Spleen (tissue), 11 donors: ENCODE results near the gene MRPL23. TPM values are rescaled to one million over a fixed set of nuclear protein-coding genes. Genes with fewer than 3 reads are reported as not detected.

Experiments
- DNase-seq: peaks from one replicate; pipeline ENCODE4 v3.0.0-alpha.2; 2020
- H3K27ac ChIP-seq, 8 donors: fragments of 200-600 bp; sonication (generic) in 7 of 8; 1 replicate in 4 of 8; 2 replicates in 4 of 8; pipeline versions ENCODE4 v1.5.0 to v1.8.0; 2016 to 2021; ENCODE audit warnings: inconsistent platforms in 4 of 8, mild to moderate bottlenecking in 4 of 8, moderate library complexity in 1 of 8
- H3K27me3 ChIP-seq, 7 donors: fragments of 200-600 bp; sonication (generic) in 6 of 7; replicated peaks in 1 of 7; 1 replicate in 4 of 7; 2 replicates in 3 of 7; pipeline versions ENCODE4 v1.5.0 to v1.8.0; 2016 to 2021; ENCODE audit warnings: inconsistent platforms in 3 of 7, mild to moderate bottlenecking in 1 of 7
- H3K36me3 ChIP-seq, 6 donors: fragments of 200-600 bp; sonication (generic) in 5 of 6; 1 replicate in 4 of 6; 2 replicates in 2 of 6; pipeline versions ENCODE4 v1.5.0 to v1.8.0; 2016 to 2021; ENCODE audit warnings: inconsistent platforms in 2 of 6
- H3K4me1 ChIP-seq, 6 donors: fragments of 200-600 bp; sonication (generic) in 5 of 6; 1 replicate in 3 of 6; 2 replicates in 3 of 6; pipeline versions ENCODE4 v1.5.0 to v1.8.0; 2016 to 2021; ENCODE audit warnings: inconsistent platforms in 3 of 6
- H3K4me3 ChIP-seq, 8 donors: fragments of 200-600 bp; sonication (generic) in 7 of 8; 1 replicate in 4 of 8; 2 replicates in 4 of 8; pipeline versions ENCODE4 v1.5.0 to v1.8.0; 2016 to 2021; ENCODE audit warnings: inconsistent platforms in 4 of 8, mild to moderate bottlenecking in 4 of 8, moderate library complexity in 2 of 8
- H3K9me3 ChIP-seq, 8 donors: fragments of 200-600 bp; sonication (generic) in 7 of 8; 1 replicate in 4 of 8; 2 replicates in 4 of 8; pipeline versions ENCODE4 v1.5.0 to v1.8.0; 2016 to 2021; ENCODE audit warnings: inconsistent platforms in 4 of 8
- POLR2A ChIP-seq, 3 donors: fragments of 450-650 bp; IDR thresholded peaks; one replicate each; pipeline ENCODE4 v1.5.1; 2017; ENCODE audit warnings: antibody characterized with exemption in 3 of 3, mild to moderate bottlenecking in 1 of 3
- POLR2AphosphoS5 ChIP-seq, 3 donors: sonication (generic); formaldehyde crosslinking; IDR thresholded peaks; one replicate each; pipeline ENCODE4 v1.5.1; 2017; ENCODE audit warnings: antibody characterized with exemption in 3 of 3
- WGBS, 5 donors: extraction: QIAGEN DNeasy Blood & Tissue Kit in 3 of 5; methylation state at CpG; one replicate each; pipeline versions ENCODE4 v1.1.5 to v1.1.7; 2013 to 2018; 5-methylcytosine and 5-hydroxymethylcytosine counted together
- intact Hi-C: fragments of 100-400 bp; cut with DNase I; formaldehyde crosslinking; loops from one replicate; pipeline ENCODE4 v1.15.0; 2023; ENCODE audit warnings: low total_unique reads
- polyA plus RNA-seq, 3 donors: library from polyadenylated mRNA; stranded (reverse); fragments of 200-250 nt; gene quantifications; one replicate each; pipeline ENCODE4 v1.2.1, GENCODE V29; 2013
- total RNA-seq, 7 donors: library from RNA; depleted of rRNA in 3 of 7; stranded (reverse); fragments of >200 nt in 3 of 7; fragmentation: NEBNext Ultra II Directional in 4 of 7; extraction: Animal tissue kit (Norgen Biotek cat#: 25700) in 4 of 7; gene quantifications; one replicate each; pipeline versions ENCODE4 v1.1.0 to v1.2.1, GENCODE V29; 2016 to 2021
- TF ChIP-seq, protein P1 (sequence below), 11 experiments: fragments of 200-600 bp in 7 of 11; fragments of 450-650 bp in 4 of 11; sonication (generic) in 4 of 11; IDR thresholded peaks in 8 of 11; conservative IDR thresholded peaks in 3 of 11; 1 replicate in 7 of 11; 2 replicates in 4 of 11; pipeline versions ENCODE4 v1.4.0 to v1.8.0; 2016 to 2021; ENCODE audit warnings: antibody characterized with exemption in 11 of 11, inconsistent platforms in 4 of 11, mild to moderate bottlenecking in 1 of 11
- donor health status: healthy with polysubstance abuse.
- donor health status: DM: no; HTN: no; CAD: no; lungs with moderate emphysema.
- donor health status: DM: no; HTN: no; CAD: no.
- donor health status: Bipolar disorder and iron deficiency.
- donor health status: healthy.
- donor health status: DM: no; HTN: no; CAD: no.
- donor health status: DM: yes; HTN: yes; CAD: no.

MRPL23 gene
- total and polyA plus RNA-seq, 10 donors = 32.5 to 160 (median 54.0) TPM

DNA sequence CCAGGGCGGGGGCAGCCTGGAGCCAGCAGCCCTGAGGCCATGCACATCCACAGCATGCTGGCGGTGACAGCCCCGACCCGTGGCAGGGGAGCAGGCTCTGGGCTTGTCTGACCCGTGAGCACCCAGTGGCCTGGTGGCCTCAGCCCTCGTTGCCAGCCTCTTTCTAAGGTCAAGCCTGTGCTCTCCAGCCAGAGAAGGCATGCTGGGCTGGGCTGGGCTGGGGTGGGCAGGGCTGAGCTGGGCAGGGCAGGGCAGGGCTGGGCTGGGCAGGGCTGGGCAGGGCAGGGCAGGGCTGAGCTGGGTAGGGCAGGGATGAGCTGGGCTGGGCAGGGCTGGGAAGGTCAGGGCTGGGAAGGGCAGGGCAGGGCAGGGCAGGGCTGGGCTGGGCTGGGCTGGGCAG lies 39.9 kb downstream of the MRPL23 start:
- no peaks in the 10 kb centered on the region for H3K36me3 ChIP-seq
- no peak overlapping the region for H3K4me3 ChIP-seq
- H3K9me3 ChIP-seq = no peaks in the 10 kb centered on the region
- no peaks in the 10 kb centered on the region for H3K27me3 ChIP-seq
- H3K27ac ChIP-seq = no peak overlapping the region
- no CpG with 5 or more reads among the region's 6 CpGs for WGBS, 5 donors
- intact Hi-C loops = no loop called here
- TF ChIP-seq POLR2A (IDR thresholded peaks at IDR 0.05) = no peak
- TF ChIP-seq, protein P1, sequence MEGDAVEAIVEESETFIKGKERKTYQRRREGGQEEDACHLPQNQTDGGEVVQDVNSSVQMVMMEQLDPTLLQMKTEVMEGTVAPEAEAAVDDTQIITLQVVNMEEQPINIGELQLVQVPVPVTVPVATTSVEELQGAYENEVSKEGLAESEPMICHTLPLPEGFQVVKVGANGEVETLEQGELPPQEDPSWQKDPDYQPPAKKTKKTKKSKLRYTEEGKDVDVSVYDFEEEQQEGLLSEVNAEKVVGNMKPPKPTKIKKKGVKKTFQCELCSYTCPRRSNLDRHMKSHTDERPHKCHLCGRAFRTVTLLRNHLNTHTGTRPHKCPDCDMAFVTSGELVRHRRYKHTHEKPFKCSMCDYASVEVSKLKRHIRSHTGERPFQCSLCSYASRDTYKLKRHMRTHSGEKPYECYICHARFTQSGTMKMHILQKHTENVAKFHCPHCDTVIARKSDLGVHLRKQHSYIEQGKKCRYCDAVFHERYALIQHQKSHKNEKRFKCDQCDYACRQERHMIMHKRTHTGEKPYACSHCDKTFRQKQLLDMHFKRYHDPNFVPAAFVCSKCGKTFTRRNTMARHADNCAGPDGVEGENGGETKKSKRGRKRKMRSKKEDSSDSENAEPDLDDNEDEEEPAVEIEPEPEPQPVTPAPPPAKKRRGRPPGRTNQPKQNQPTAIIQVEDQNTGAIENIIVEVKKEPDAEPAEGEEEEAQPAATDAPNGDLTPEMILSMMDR (IDR thresholded peaks at IDR 0.05 in 8 of 11, conservative IDR thresholded peaks at IDR 0.05 in 3 of 11) = no peak
- no peak for TF ChIP-seq POLR2AphosphoS5 (IDR thresholded peaks at IDR 0.05)
- no peak for DNase-seq
- H3K4me1 ChIP-seq = no peaks in the 10 kb centered on the region

DNA sequence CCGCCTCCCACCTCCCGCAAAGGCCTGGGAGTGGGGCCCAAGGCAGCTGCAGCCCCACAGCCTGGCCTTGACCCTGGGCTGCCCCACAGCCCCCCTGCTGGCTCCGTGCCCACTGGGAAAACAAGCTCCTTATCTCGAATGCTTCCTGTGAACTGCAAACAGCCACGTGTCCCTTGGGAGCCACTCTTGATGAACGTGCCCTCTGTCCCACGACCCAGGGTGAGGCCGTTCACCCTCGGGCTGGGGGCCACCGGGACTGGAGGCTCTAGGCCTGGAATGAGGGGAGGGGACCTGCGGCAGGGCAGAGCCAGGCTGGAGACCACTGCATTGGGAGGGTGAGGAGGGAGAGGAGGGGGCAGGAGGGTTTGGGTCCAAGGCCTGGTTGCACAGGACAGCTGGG lies 41.0 kb downstream of the MRPL23 start:
- Histone ChIP-seq H3K4me1 (no peaks in the 10 kb centered on the region), H3K27ac (no peak overlapping the region), H3K27me3 (no peaks in the 10 kb centered on the region), H3K4me3 (no peak overlapping the region), H3K36me3 (no peaks in the 10 kb centered on the region), H3K9me3 (no peaks in the 10 kb centered on the region)
- no peak for DNase-seq
- intact Hi-C loops = no loop called here
- TF ChIP-seq, protein P1 (IDR thresholded peaks at IDR 0.05 in 8 of 11, conservative IDR thresholded peaks at IDR 0.05 in 3 of 11) = no peak
- TF ChIP-seq POLR2AphosphoS5 (IDR thresholded peaks at IDR 0.05) = no peak
- no peak for TF ChIP-seq POLR2A (IDR thresholded peaks at IDR 0.05)
- WGBS, 5 donors = no CpG with 5 or more reads among the region's 11 CpGs

GRCh38 chr11:1988667-1989317 lies 41.7 kb downstream of the MRPL23 start:
- WGBS, 5 donors = 68 to 90% (median 78%) methylated on average over 7 to 17 of the region's 24 CpGs
- intact Hi-C loops = no loop called here

GRCh38 chr11:1989953-1990352 lies 42.8 kb downstream of the MRPL23 start:
- WGBS, 5 donors = no CpG with 5 or more reads among the region's 15 CpGs

More at GRCh38 chr11:1988667-1989317, 41.7 kb downstream of the MRPL23 start:
- no peaks in the 10 kb centered on the region for H3K4me1 ChIP-seq
- peak; percentile 50 for DNase-seq
- no peak overlapping the region for H3K4me3 ChIP-seq
- H3K27me3 ChIP-seq = no peaks in the 10 kb centered on the region
- no peaks in the 10 kb centered on the region for H3K36me3 ChIP-seq
- no peak overlapping the region for H3K27ac ChIP-seq
- H3K9me3 ChIP-seq = no peaks in the 10 kb centered on the region
- peak in 1 of 3 donors; percentile 36 for TF ChIP-seq POLR2AphosphoS5 (IDR thresholded peaks at IDR 0.05)
- TF ChIP-seq POLR2A (IDR thresholded peaks at IDR 0.05) = no peak

More at GRCh38 chr11:1989953-1990352, 42.8 kb downstream of the MRPL23 start:
- DNase-seq = no peak
- Histone ChIP-seq H3K27ac (no peak overlapping the region), H3K36me3 (no peaks in the 10 kb centered on the region), H3K9me3 (no peaks in the 10 kb centered on the region), H3K4me3 (no peak overlapping the region), H3K27me3 (no peaks in the 10 kb centered on the region), H3K4me1 (no peaks in the 10 kb centered on the region)
- intact Hi-C loops = no loop called here
- TF ChIP-seq, protein P1 (IDR thresholded peaks at IDR 0.05 in 8 of 11, conservative IDR thresholded peaks at IDR 0.05 in 3 of 11) = no peak
- TF ChIP-seq POLR2AphosphoS5 (IDR thresholded peaks at IDR 0.05) (no peak), POLR2A (IDR thresholded peaks at IDR 0.05) (no peak)
